ENCODE measurements around the gene TOMM34. TPM values are rescaled to one million over a fixed set of nuclear protein-coding genes. Genes with fewer than 3 reads are reported as not detected.

The TOMM34 gene, protein sequence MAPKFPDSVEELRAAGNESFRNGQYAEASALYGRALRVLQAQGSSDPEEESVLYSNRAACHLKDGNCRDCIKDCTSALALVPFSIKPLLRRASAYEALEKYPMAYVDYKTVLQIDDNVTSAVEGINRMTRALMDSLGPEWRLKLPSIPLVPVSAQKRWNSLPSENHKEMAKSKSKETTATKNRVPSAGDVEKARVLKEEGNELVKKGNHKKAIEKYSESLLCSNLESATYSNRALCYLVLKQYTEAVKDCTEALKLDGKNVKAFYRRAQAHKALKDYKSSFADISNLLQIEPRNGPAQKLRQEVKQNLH
- polyA plus RNA-seq (ENCODE audit: insufficient read length in 4 of 4) = 10 to 100 TPM; 37.3 to 43.7 (median 41.1) TPM

DNA sequence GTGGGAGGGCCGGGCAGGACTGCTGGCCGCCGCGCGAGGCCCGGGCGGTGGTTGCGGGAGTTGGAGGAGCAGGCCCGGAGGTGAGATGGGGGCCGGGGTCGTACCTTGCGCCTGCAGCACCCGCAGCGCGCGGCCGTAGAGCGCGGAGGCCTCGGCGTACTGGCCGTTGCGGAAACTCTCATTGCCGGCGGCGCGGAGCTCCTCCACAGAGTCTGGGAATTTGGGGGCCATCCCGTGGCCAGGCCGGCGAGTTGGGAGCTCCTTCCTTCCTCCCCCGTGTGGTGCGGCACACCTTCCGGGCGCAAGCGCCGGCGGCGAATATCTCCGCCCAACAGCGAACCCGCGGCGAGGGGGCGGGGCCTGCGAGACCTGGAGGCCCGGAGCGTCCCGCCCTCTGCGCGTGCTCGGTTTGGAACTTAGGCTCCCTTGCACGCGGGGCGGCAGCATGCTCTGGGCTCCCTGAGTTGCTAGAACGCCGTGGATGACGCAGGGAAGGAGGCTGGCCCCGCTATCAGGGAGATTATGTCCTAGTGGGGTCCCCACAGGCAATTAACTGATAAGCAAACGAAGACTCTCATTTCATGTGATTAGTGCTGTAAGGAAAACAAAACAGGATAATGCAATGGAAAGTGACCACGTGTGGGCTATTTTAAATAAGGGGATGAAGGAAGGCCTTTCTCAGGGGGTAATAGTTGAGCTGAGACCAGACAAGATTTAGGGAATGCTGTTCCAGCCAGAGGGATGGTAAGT is at the start of gene TOMM34:
Gene TOMM34 (minus strand): TSS at position 295 of the 750 bp plus-strand sequence. CDS start 64 bp downstream, at position 231.
- peak; percentile 65 to 90 (median 80) for DNase-seq (ENCODE audit: low read depth in 4 of 4, low spot score in 2 of 4)

DNA sequence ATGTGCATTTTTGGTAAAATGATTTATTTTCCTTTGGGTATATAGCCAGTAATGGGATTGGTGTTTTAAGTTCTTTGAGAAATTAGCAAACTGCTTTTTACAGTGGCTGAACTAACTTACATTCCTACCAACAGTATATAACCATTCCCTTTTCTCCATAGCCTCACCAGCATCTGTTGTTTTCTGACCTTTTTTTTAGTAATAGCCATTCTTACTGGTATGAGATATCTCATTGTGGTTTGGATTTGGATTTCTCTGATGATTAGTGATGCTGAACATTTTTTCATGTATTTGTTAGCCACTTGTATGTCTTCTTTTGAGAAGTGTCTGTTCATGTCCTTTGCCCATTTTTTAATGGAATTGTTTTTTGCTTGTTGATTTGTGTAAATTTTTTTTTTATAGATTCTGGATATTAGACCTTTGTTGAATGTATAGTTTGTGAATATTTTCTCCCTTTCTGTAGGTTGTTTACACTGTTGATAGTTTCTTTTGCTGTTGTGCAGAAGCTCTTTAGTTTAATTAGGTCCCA is 48.4 kb upstream of the TOMM34 start:
- DNase-seq (ENCODE audit: low read depth in 4 of 4, low spot score in 2 of 4) = no peak

DNA sequence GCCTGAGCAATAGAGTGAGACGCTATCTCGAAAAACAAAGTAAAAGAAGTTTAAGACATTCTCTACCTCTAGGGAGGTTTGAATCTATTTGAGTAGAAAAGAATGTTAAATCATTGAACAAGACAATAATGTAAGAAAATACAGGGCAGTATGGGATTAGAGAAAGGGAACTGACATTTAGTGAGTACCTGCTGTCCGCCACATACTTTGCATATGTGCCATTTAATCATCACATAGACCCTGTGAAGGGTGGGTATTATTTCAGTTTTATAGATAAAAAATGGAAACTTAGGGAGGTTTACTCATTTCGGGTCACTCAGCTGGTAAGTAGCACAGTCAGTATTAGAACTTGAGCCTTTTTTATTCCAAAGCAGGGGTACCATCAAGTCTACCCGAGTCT is 37.5 kb upstream of the TOMM34 start:
- DNase-seq (ENCODE audit: low read depth in 4 of 4, low spot score in 2 of 4) = no peak

- DNase-seq (ENCODE audit: low read depth in 4 of 4, low spot score in 2 of 4) = no peak
Observed at GRCh38 chr20:44997171-44997570, 37.0 kb upstream of the TOMM34 start.

GRCh38 chr20:44993343-44993742 is 33.1 kb upstream of the TOMM34 start:
- DNase-seq (ENCODE audit: low read depth in 4 of 4, low spot score in 2 of 4) = no peak

DNA sequence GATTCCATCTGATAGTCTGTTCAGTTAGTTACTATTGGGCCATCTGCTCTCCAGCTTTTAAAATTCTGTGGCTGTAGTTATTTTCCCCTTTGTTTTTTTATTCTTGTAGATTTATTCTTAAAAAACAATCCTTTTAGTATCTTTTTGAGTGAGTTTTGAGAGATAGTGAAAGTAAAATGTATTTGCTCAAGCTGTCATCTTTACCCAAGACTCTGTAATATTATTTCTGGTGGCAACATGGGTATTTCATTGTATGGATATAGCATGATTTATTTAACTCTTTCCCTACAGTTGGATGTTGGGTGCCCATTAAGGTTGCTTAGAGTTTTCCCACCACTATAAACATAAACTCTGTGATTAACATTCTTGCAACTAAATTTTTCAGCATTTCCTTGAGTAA is 30.8 kb upstream of the TOMM34 start:
- no peak for DNase-seq (ENCODE audit: low read depth in 4 of 4, low spot score in 2 of 4)

- no peak for DNase-seq (ENCODE audit: low read depth in 4 of 4, low spot score in 2 of 4)
Observed at GRCh38 chr20:44990425-44990824, 30.2 kb upstream of the TOMM34 start.

DNA sequence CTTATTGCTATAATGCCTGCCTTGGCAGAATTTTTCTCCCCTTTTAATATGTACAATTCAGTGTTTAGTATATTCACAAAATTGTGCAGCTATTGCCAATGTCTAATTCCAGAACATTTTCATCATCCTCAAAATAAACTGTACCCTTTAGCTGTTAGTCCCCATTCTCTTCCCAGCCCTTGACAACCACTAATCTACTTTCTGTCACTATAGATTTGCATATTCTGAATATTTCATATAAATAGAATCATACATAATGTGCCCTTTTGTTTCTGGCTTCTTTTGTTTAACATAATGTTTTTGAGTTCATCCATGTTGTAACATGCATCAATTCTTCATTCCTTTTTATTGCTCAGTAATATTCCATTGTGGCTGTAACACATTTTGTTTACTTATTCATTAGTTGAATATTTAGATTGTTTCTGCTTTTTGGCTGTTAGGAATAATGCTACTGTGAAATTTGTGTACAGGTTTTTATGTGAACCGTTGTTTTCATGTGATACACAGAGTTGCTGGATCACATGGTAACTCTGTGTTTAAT is 28.5 kb upstream of the TOMM34 start:
- DNase-seq (ENCODE audit: low read depth in 4 of 4, low spot score in 2 of 4) = no peak

DNA sequence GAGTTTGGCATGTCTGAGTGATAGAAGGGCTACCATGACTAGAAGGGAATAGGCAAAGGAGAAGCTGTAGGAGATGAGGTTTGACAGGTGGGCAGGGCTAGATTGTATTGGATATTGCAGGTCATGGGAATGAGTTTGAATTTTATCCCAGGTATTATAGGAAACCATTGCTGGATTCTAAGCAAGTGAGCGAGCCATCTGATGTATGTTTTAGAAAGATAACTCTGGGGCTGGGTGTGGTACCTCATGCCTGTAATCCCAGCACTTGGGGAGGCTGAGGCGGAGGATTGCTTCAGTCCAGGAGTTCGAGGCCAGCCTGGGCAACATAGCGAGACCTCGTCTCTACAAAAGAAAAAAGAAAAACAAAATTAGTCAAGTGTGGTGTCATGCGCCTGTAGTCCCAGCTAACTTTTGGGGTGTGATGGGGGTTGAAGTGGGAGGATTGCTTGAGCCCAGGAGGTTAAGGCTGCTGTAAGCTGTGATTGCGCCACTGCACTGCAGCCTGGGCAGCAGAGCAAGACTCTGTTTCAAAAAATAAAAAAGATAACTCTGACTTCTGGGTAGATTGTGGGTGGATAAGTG is 23.0 kb upstream of the TOMM34 start:
- DNase-seq (ENCODE audit: low read depth in 4 of 4, low spot score in 2 of 4) = no peak

DNA sequence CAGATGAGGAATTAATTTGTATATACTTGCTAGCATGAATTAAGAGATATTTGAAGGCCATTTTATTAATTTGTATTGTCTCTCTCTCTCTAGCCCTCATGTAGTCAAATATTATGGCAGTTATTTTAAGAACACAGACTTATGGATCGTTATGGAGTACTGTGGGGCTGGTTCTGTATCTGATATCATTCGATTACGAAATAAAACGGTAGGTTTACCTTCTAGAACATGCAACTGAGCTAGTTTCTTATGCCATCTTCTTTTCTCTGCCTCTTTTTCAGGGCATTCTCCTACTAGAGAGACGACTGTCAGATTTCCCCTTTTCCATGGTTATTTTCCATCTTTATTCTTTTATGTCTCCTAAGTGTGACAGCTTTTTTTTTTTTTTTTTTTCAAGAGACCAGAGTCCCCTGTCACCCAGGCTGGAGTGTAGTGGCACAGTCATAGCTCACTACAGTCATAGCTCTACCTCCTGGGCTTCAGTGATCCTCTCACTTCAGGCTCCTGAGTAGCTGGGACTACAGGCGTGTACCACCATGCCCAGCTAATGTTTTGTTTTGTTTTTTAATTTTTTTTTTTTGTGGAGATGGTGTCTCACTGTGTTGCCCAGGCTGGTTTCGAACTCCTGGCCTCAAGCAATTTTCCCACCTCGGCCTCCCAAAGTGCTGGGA is 21.7 kb upstream of the TOMM34 start:
- no peak for DNase-seq (ENCODE audit: low read depth in 4 of 4, low spot score in 2 of 4)

GRCh38 chr20:44979090-44979621 is 19.0 kb upstream of the TOMM34 start:
- no peak for DNase-seq (ENCODE audit: low read depth in 4 of 4, low spot score in 2 of 4)

DNA sequence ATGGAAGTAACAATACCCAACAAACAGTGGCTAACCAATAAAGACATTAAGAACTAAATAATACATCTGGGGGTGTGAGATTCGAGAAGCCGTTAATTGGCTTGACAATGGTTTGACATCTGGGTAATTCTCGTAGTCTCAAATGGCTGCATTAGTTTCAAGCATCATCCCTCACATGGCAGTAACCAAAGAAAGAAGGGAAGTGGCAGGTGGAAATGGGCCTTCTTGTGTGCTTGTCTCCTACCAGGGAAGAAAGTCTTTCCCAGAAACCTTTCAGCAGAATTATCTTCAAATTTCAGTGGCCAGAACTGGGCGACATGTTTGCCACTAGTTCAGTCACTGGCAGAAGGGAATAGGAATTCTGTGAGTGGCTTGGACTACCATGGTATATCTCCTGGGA is 16.5 kb upstream of the TOMM34 start:
- DNase-seq (ENCODE audit: low read depth in 4 of 4, low spot score in 2 of 4) = no peak

DNA sequence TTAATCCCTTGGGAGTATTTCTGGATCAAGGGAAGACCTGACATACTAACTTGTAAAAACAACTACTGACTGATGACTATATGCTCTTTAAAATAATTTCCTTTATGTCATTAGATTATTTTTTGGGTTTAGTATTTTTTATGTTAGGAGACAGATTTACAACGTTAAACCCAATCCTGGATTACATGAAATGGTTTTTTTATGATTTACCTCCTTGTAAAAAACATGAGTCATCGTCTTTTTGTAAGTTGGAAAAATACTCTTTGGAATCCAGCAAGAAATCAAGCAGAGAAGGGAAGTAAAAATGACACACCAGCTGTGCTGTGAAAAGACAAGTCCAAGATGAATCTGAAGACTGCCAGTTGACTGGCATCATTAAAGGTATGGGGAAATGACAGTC is 12.9 kb upstream of the TOMM34 start:
- no peak for DNase-seq (ENCODE audit: low read depth in 4 of 4, low spot score in 2 of 4)

DNA sequence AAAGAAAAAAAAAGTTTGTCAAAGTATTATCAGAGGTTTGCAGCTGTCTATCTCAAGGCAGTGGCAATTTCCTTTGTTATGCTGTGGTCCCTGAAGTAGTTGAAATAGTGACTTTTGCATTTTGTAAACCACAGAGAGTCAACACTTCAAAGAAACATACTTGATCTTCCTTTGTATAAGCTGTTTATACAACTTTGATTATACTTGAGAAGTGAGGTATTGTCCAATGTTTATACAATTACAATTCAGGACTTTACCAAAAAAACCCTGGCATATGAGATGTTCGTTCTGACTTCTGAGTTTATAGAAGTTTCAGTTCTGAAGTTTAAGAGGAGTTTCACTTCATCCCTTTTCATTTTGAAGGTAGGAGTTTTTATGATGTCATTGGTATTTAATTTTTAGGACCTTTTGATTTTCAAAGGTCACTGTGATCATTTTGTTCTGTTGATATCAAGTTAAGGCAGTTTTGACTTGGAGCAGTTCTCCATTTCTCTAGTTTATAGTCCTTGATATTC is 10.1 kb upstream of the TOMM34 start:
- DNase-seq (ENCODE audit: low read depth in 4 of 4, low spot score in 2 of 4) = no peak

DNA sequence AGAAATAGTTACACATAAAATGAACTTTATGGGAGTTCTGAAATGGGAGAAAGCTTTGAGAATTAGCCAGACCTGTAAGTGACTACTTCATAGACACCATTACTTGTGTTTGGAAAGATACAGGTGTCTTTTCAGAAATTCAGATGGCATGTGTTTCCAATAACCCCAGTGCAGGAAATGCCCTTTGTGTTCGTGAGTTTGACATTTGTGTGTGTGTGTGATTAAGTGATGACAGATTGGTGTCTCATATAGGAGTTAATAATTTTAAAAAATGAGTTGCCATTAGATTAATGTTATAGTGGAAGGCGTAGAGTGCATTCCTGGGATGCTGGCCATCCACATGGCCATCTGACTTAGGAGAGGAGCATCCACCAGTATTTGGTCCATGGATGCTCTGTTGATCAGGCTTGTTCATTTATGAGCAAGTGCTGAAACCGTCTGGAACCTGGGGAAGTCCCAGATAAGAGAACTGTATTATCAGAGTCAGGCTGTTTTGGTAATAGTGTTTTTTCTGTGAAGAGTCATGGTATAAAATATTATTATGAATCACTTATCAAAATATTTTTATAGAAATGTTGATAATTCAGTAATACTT is 9.2 kb upstream of the TOMM34 start:
- DNase-seq (ENCODE audit: low read depth in 4 of 4, low spot score in 2 of 4) = no peak

DNA sequence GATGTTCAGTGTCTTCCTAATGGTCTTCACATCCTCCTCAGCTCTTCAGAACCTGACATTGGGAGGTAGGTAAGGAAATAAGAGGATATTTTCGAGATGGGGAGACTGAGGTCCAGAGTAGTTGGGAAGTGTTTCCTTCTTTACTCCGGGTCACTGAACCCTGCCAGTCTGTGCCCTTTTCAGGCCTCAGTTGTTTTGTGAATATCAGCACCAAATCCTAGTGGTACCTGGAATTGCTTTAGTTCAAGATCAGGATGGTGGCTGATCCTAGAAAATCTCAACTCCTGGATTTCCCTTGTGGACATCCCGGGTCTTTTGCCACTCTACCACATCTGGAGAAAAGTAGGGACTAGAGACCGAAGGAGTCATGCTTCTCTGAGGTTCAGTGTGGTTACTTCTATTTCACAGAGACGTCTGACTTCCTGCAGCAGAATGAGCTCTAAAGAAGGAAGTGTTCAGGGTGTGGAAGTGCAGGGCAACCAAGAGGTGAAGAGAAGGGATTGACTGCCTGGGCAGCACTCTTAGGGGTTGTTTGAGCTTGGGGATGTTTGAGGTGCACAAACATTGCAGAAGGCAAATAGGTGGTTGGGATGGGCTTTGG is 7.1 kb upstream of the TOMM34 start:
- DNase-seq (ENCODE audit: low read depth in 4 of 4, low spot score in 2 of 4) = no peak

- DNase-seq (ENCODE audit: low read depth in 4 of 4, low spot score in 2 of 4) = peak; percentile 66 to 91 (median 82)
Observed at GRCh38 chr20:44966030-44966961, 6.1 kb upstream of the TOMM34 start, which contains the start of gene STK4. TSS of gene STK4 (plus strand) at chr20:44966512. CDS start at chr20:44966569, 57 bp downstream.

DNA sequence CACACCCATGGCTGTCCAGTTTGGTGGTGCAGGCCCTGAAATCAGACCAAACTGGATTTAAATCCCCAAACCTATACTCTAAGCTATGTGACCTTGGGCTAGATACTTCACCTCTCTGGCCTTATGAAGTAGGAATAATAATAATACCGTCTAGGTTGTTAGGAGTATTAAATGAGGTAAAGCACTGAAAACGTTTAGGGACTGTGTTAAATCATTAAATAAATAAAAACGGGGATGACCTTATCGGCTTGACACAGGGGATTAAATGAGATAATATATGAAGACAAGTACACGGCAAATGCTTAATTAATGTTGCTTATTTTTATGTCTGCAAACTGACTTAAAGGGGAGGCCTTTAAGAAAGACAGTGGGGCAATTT is 5.4 kb upstream of the TOMM34 start:
- DNase-seq (ENCODE audit: low read depth in 4 of 4, low spot score in 2 of 4) = no peak
